Astrocyte (in vitro differentiated cells and primary cell): ENCODE measurements around the gene RNF5. TPM values are rescaled to one million over a fixed set of nuclear protein-coding genes. Genes with fewer than 3 reads are reported as not detected.

ENCODE experiments used
- DNase-seq: peaks from one replicate; pipeline ENCODE4 v3.0.0-alpha.2; 2010; ENCODE audit warnings: low read depth
- FAIRE-seq: peaks from 2 replicates; lab custom pipeline; 2011; peaks lifted over from hg19 to GRCh38; lab: Jason Lieb, UNC
- H2AFZ ChIP-seq: 2 replicates; pipeline ENCODE4 v1.6.0; 2012; ENCODE audit warnings: low read depth, low read length, inconsistent platforms
- H3K27ac ChIP-seq: 2 replicates; pipeline ENCODE4 v1.5.1; 2011; ENCODE audit warnings: low read depth, low read length, inconsistent platforms
- H3K27me3 ChIP-seq: 2 replicates; pipeline ENCODE4 v1.6.0; 2011; ENCODE audit warnings: low read length, inconsistent platforms; ENCODE audit not compliant: insufficient read depth
- H3K36me3 ChIP-seq: 2 replicates; pipeline ENCODE4 v1.5.1; 2011; ENCODE audit warnings: low read length, inconsistent platforms; ENCODE audit not compliant: insufficient read depth
- H3K4me1 ChIP-seq: 2 replicates; pipeline ENCODE4 v1.5.1; 2011; ENCODE audit warnings: low read length, inconsistent platforms; ENCODE audit not compliant: insufficient read depth
- H3K4me2 ChIP-seq: 2 replicates; pipeline ENCODE4 v1.6.0; 2012; ENCODE audit warnings: low read length, inconsistent platforms
- H3K4me3 ChIP-seq: 2 replicates; pipeline ENCODE4 v1.5.1; 2011; ENCODE audit warnings: low read depth, mild to moderate bottlenecking, low read length, inconsistent platforms; ENCODE audit not compliant: insufficient read depth
- H3K79me2 ChIP-seq: 2 replicates; pipeline ENCODE4 v1.6.0; 2012; ENCODE audit warnings: mild to moderate bottlenecking, low read length, inconsistent platforms; ENCODE audit not compliant: insufficient read depth
- H3K9ac ChIP-seq: 2 replicates; pipeline ENCODE4 v1.6.0; 2012; ENCODE audit warnings: mild to moderate bottlenecking, low read length, inconsistent platforms
- H3K9me3 ChIP-seq: 2 replicates; pipeline ENCODE4 v1.5.1; 2012; ENCODE audit warnings: low read depth, mild to moderate bottlenecking, low read length, inconsistent platforms; ENCODE audit not compliant: insufficient read depth
- H4K20me1 ChIP-seq: 2 replicates; pipeline ENCODE4 v1.6.0; 2012; ENCODE audit warnings: low read length, inconsistent platforms; ENCODE audit not compliant: insufficient read depth
- H3K27ac Mint-ChIP-seq: one replicate; pipeline ENCODE4 v1.8.0; 2021; ENCODE audit warnings: mild to moderate bottlenecking, mixed read lengths; ENCODE audit not compliant: unreplicated experiment
- H3K27me3 Mint-ChIP-seq: one replicate; pipeline ENCODE4 v1.8.0; 2021; ENCODE audit warnings: low read depth, mixed read lengths; ENCODE audit not compliant: unreplicated experiment
- H3K36me3 Mint-ChIP-seq: one replicate; pipeline ENCODE4 v1.8.0; 2021; ENCODE audit warnings: low read depth, mixed read lengths; ENCODE audit not compliant: unreplicated experiment
- H3K4me1 Mint-ChIP-seq: one replicate; pipeline ENCODE4 v1.8.0; 2021; ENCODE audit warnings: low read depth, mixed read lengths; ENCODE audit not compliant: unreplicated experiment
- H3K4me3 Mint-ChIP-seq: one replicate; pipeline ENCODE4 v1.8.0; 2021; ENCODE audit warnings: mild to moderate bottlenecking, moderate library complexity, mixed read lengths; ENCODE audit not compliant: unreplicated experiment
- H3K9me3 Mint-ChIP-seq: one replicate; pipeline ENCODE4 v1.8.0; 2021; ENCODE audit warnings: mild to moderate bottlenecking, mixed read lengths; ENCODE audit not compliant: unreplicated experiment
- EZH2 ChIP-seq: IDR thresholded peaks from 2 replicates; pipeline ENCODE4 v1.6.1; 2012; ENCODE audit warnings: mild to moderate bottlenecking, low read length, inconsistent platforms; ENCODE audit not compliant: insufficient read depth
- total RNA-seq: library from RNA; stranded (reverse); gene quantifications from 2 replicates; pipeline ENCODE4 v1.2.1, GENCODE V29; 2021
- TF ChIP-seq, protein P1 (sequence below): IDR thresholded peaks from 2 replicates; pipeline ENCODE4 v1.5.1; 2011; ENCODE audit warnings: low read depth, mild to moderate bottlenecking, inconsistent platforms, low read length, moderate library complexity; ENCODE audit not compliant: insufficient read depth

The RNF5 gene
- total RNA-seq, 1 donor from 2014 or later, result 59.0 TPM

DNA sequence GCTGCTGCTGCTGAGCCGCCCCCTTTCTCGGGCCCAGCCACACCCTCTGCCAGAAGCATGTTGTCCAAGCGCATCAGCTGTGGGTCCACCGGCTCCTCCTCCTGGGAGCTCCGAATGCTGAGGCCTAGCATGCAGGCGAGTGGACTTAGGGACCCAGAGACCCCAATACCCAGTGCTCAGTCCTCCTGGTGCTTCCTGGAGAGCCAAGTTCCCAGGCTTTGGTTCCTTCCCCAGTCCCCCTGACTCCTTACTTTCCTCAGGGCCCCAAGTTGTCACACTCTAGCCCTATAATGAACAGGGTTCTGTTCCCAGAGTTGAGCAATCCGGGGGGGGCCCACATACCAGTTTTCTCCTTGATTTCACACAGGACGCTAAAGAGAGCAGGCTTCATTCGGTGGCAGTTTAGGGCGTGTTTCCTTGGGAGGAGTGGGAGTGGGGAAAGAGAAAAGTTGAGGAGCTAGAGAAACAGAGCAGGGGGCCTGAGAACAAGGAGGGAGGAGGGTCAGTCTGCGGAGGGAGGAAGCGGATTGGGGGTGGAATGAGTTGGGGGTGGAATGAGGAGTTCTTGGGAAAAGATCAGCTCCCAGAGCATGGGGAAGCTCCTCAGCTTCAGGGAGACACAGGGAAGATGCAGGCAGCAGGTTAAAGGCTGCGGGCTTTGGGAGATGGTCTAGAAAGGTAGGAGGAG lies 10.3 kb downstream of the RNF5 start:
- Mint-ChIP-seq H3K4me1 (peaks cover 37% of the 10 kb centered on the region), H3K9me3 (no peaks in the 10 kb centered on the region)

DNA sequence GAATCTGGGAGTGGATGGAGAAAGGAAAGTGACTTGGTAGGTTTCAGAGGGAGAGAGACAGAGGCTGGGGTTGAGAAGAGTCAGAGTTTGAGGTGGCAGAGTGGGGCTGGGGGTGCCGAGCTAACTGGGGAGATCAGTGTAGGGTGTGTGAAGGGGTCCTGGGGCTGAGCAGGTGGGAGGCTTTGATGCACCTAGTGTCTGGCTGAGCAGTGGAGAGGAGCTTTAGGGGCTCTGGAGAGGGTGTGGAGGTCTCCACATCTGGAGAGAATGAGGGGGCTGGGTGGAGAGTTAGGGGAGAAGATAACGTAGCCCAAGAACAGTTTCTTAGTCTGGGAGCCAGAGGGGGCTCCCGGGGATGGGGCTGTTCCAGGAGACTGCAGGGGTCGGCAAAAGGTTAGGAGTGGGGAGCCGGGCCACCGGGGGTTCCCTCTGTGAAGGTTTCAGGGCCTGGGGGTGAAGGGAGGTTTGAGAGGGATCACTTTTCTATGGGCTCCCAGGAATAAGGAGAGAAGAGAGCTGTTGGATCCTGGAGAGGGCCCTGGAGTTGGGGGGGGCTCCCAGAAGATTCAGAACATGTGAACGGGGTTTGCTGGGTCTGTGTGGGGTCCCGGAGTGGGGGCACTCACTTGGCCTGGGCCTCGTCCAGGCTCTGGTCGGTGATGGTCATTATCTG lies 11.0 kb downstream of the RNF5 start:
- H3K4me3 Mint-ChIP-seq, result peak overlapping the region; percentile 95
- no peak for DNase-seq

More for the DNA sequence above, 10.3 kb downstream of the RNF5 start:
- no peaks in the 10 kb centered on the region for H3K27me3 ChIP-seq
- DNase-seq (peak; percentile 10), FAIRE-seq (no peak)
- peaks cover 26% of the 10 kb centered on the region for H3K4me1 ChIP-seq
- TF ChIP-seq, protein P1, sequence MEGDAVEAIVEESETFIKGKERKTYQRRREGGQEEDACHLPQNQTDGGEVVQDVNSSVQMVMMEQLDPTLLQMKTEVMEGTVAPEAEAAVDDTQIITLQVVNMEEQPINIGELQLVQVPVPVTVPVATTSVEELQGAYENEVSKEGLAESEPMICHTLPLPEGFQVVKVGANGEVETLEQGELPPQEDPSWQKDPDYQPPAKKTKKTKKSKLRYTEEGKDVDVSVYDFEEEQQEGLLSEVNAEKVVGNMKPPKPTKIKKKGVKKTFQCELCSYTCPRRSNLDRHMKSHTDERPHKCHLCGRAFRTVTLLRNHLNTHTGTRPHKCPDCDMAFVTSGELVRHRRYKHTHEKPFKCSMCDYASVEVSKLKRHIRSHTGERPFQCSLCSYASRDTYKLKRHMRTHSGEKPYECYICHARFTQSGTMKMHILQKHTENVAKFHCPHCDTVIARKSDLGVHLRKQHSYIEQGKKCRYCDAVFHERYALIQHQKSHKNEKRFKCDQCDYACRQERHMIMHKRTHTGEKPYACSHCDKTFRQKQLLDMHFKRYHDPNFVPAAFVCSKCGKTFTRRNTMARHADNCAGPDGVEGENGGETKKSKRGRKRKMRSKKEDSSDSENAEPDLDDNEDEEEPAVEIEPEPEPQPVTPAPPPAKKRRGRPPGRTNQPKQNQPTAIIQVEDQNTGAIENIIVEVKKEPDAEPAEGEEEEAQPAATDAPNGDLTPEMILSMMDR, result no peak
- TF ChIP-seq EZH2, result no peak
- peak overlapping the region; percentile 72 for H3K27ac ChIP-seq
- peak overlapping the region; percentile 74 for H3K4me3 ChIP-seq
- H2AFZ ChIP-seq, result no peak overlapping the region
- peak overlapping the region; percentile 93 for H3K9ac ChIP-seq
- Mint-ChIP-seq H3K27ac (peak overlapping the region; percentile 95), H3K4me3 (peak overlapping the region; percentile 95), H3K36me3 (peaks cover 18% of the 10 kb centered on the region), H3K27me3 (no peaks in the 10 kb centered on the region)
- no peaks in the 10 kb centered on the region for H3K9me3 ChIP-seq
- peaks cover 10% of the 10 kb centered on the region for H3K36me3 ChIP-seq
- H4K20me1 ChIP-seq, result no peaks in the 10 kb centered on the region
- peak overlapping the region; percentile 100 for H3K4me2 ChIP-seq
- peaks cover 38% of the 10 kb centered on the region for H3K79me2 ChIP-seq

More for the DNA sequence above, 11.0 kb downstream of the RNF5 start:
- Histone ChIP-seq H3K36me3 (peaks cover 8% of the 10 kb centered on the region), H3K79me2 (peaks cover 38% of the 10 kb centered on the region), H3K9me3 (no peaks in the 10 kb centered on the region), H4K20me1 (no peaks in the 10 kb centered on the region), H2AFZ (no peak overlapping the region), H3K4me2 (peak overlapping the region; percentile 100), H3K9ac (peak overlapping the region; percentile 93), H3K27me3 (no peaks in the 10 kb centered on the region), H3K4me3 (peak overlapping the region; percentile 74), H3K4me1 (peaks cover 26% of the 10 kb centered on the region), H3K27ac (peak overlapping the region; percentile 72)
- no peak for FAIRE-seq
- H3K4me1 Mint-ChIP-seq, result peaks cover 38% of the 10 kb centered on the region
- peaks cover 18% of the 10 kb centered on the region for H3K36me3 Mint-ChIP-seq
- H3K9me3 Mint-ChIP-seq, result no peaks in the 10 kb centered on the region
- no peaks in the 10 kb centered on the region for H3K27me3 Mint-ChIP-seq
- peak overlapping the region; percentile 95 for H3K27ac Mint-ChIP-seq
- TF ChIP-seq, protein P1, result no peak
- TF ChIP-seq EZH2, result no peak
